GM21619 (cell line): ENCODE data around the gene KCNMB3.
"Not testable (repeated sequence)": the region's sequence is repeated elsewhere in the genome, so short reads cannot be mapped to it uniquely, and the experiment has no call there.

ENCODE experiments used
- ATAC-seq: cut with Tn5 transposase; IDR thresholded peaks from one replicate; pipeline ENCODE4 v1.9.1; 2021; ENCODE audit not compliant: unreplicated experiment

KCNMB3 gene

GRCh38 chr3:179265092-179265491, 14.2 kb upstream of the KCNMB3 start:
- ATAC-seq = no peak

GRCh38 chr3:179264449-179264848, 13.5 kb upstream of the KCNMB3 start:
- no peak for ATAC-seq

GRCh38 chr3:179263134-179263533, 12.2 kb upstream of the KCNMB3 start:
- ATAC-seq = no peak

- peak; percentile 87 for ATAC-seq
These were observed 10.2 kb upstream of the KCNMB3 start for GRCh38 chr3:179260949-179261765.

GRCh38 chr3:179259959-179260756, 9.2 kb upstream of the KCNMB3 start:
- not testable (repeated sequence) for ATAC-seq

GRCh38 chr3:179258820-179259219, 7.9 kb upstream of the KCNMB3 start:
- no peak for ATAC-seq

- ATAC-seq = not testable (repeated sequence)
These were observed 6.8 kb upstream of the KCNMB3 start for GRCh38 chr3:179257742-179258141.

- no peak for ATAC-seq
These were observed 5.9 kb upstream of the KCNMB3 start for GRCh38 chr3:179256813-179257212.

- no peak for ATAC-seq
These were observed 3.5 kb downstream of the KCNMB3 start for GRCh38 chr3:179247289-179248015.

- ATAC-seq = no peak
These were observed 6.0 kb downstream of the KCNMB3 start for GRCh38 chr3:179244878-179245277.

- not testable (repeated sequence) for ATAC-seq
These were observed 8.1 kb downstream of the KCNMB3 start for GRCh38 chr3:179242859-179243258.

- ATAC-seq = peak; percentile 44
These were observed 10.6 kb downstream of the KCNMB3 start for GRCh38 chr3:179240299-179240698.

GRCh38 chr3:179236669-179237301, 14.1 kb downstream of the KCNMB3 start:
- ATAC-seq = peak; percentile 66

- no peak for ATAC-seq
These were observed 16.7 kb downstream of the KCNMB3 start for GRCh38 chr3:179234199-179234598.

- no peak for ATAC-seq
These were observed 17.9 kb downstream of the KCNMB3 start for GRCh38 chr3:179233043-179233442.

- no peak for ATAC-seq
These were observed 21.7 kb downstream of the KCNMB3 start for GRCh38 chr3:179229177-179229576.

- no peak for ATAC-seq
These were observed 23.6 kb downstream of the KCNMB3 start for GRCh38 chr3:179227349-179227748.

GRCh38 chr3:179224584-179224983, 26.3 kb downstream of the KCNMB3 start:
- ATAC-seq = no peak

GRCh38 chr3:179223548-179223947, 27.4 kb downstream of the KCNMB3 start:
- ATAC-seq = no peak

- ATAC-seq = not testable (repeated sequence)
These were observed 32.7 kb downstream of the KCNMB3 start for GRCh38 chr3:179218213-179218612.

GRCh38 chr3:179215550-179215949, 35.4 kb downstream of the KCNMB3 start:
- not testable (repeated sequence) for ATAC-seq
